ENCODE measurements around the gene HPDL. TPM values are rescaled to one million over a fixed set of nuclear protein-coding genes. Genes with fewer than 3 reads are reported as not detected.
"Not testable (repeated sequence)": the region's sequence is repeated elsewhere in the genome, so short reads cannot be mapped to it uniquely, and the experiment has no call there.

Gene HPDL
- total RNA-seq, result 31.0 and 34.8 TPM in 2 replicates

DNA sequence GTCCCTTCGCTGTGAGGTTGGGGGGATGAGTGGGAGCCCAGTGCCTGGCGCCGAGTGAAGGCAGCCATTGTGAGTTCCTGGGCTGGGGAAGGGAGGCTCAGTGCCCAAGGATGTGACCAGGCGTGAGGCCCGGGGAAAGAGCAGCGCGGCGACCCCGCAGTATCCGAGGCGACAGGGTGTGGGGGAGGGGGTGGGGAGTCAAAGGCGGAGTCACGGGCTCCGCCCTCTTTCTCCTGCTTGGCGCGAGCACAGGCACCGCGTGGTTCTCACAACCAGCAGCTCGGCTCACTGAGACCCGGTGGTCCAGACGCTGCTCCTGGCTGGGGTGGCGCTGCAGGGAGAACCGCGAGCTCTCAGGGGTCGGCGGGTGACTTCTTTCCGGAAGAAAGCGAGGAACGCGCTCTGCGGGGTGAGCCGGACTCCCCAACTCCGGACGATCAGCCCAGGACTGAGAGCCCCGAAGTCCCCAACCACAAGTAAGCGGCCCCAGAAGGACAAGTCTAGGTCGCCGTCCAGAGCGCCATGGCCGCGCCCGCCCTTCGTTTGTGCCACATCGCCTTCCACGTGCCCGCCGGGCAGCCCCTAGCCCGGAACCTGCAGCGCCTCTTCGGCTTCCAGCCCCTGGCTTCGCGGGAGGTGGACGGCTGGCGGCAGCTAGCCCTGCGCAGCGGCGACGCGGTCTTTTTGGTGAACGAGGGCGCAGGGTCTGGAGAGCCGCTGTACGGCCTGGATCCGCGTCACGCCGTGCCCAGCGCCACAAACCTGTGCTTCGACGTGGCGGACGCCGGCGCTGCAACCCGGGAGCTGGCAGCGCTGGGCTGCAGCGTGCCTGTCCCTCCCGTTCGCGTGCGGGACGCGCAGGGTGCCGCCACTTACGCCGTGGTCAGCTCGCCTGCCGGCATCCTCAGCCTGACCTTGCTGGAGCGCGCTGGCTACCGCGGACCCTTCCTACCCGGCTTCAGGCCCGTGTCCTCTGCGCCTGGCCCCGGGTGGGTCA lies at the start of gene HPDL:
HPDL (plus strand) TSS at position 269 of the 997 bp plus-strand sequence; CDS start at position 523, 254 bp downstream.
- H3K36me3 Mint-ChIP-seq (ENCODE audit: low read depth), result peaks cover 10% of the 10 kb centered on the region
- H3K27me3 Mint-ChIP-seq (ENCODE audit: insufficient read depth), result peaks cover 5% of the 10 kb centered on the region

DNA sequence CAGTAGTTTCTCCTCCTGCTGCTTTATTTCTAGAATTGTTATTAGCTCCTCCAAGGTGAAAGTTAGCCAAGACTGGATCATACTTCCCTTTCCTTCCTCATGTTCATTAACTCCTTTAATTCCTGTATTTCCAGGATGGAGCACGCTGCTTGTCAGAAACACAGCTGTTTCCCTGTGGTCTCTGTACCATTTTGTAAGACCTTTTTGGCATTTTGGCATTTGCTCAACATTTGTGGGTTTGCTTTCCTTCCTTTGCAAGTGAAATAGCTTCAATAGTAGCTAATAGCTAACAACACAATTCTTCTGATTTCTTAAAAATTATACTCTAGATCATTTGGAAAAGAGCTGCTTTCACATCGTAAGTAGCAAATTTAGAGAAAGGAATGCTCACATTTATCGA lies 44.3 kb upstream of the HPDL start:
- intact Hi-C loops (cut with micrococcal nuclease), result no loop called here
- no peak for DNase-seq (ENCODE audit: low spot score)
- no peaks in the 10 kb centered on the region for H3K36me3 Mint-ChIP-seq (ENCODE audit: low read depth)
- H3K27ac Mint-ChIP-seq, result no peak overlapping the region
- H3K4me1 Mint-ChIP-seq (ENCODE audit: low read depth), result no peaks in the 10 kb centered on the region
- H3K4me3 Mint-ChIP-seq, result no peak overlapping the region
- H3K27me3 Mint-ChIP-seq (ENCODE audit: insufficient read depth), result peaks cover 20% of the 10 kb centered on the region
- no peaks in the 10 kb centered on the region for H3K9me3 Mint-ChIP-seq

More for the DNA sequence above, at the start of gene HPDL:
- intact Hi-C loops (cut with micrococcal nuclease), result loop anchor here (1.0 kb wide), 2 partner anchors 13 to 24 kb away; partner anchors contain the start of genes MUTYH and TOE1
- H3K4me3 Mint-ChIP-seq, result peak within 1 kb of the TSS; percentile 81
- H3K9me3 Mint-ChIP-seq, result no peaks in the 10 kb centered on the region
- peak within 1 kb of the TSS; percentile 63 for H3K27ac Mint-ChIP-seq
- peak; percentile 35 for DNase-seq (ENCODE audit: low spot score)
- H3K4me1 Mint-ChIP-seq (ENCODE audit: low read depth), result peaks cover 15% of the 10 kb centered on the region

DNA sequence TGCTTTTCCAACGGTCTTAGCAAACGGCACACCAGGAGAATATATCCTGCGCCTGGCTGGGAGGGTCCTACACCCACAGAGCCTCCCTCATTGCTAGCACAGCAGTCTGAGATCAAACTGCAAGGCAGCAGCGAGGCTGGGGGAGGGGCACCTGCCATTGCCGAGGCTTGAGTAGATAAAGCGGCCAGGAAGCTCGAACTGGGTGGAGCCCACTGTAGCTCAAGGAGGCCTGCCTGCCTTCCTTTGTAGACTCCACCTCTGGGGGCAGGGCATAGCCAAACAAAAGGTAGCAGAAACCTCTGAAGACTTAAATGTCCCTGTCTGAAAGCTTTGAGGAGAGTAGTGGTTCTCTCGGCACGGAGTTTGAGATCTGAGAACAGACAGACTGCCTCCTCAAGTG lies 41.8 kb upstream of the HPDL start:
- H3K36me3 Mint-ChIP-seq (ENCODE audit: low read depth); intact Hi-C loops (cut with micrococcal nuclease); H3K4me3 Mint-ChIP-seq; H3K27ac Mint-ChIP-seq; DNase-seq (ENCODE audit: low spot score); H3K4me1 Mint-ChIP-seq (ENCODE audit: low read depth); H3K9me3 Mint-ChIP-seq: not testable (repeated sequence)
- H3K27me3 Mint-ChIP-seq (ENCODE audit: insufficient read depth), result peaks cover 13% of the 10 kb centered on the region

DNA sequence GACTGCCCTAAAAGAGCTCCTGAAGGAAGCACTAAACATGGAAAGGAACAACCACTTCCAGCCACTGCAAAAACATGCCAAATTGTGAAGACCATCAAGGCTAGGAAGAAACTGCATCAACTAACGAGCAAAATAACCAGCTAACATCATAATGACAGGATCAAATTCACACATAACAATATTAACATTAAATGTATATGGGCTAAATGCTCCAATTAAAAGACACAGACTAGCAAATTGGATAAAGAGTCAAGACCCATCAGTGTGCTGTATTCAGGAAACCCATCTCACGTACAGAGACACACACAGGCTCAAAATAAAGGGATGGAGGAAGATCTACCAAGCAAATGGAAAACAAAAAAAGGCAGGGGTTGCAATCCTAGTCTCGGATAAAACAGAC lies 40.2 kb upstream of the HPDL start:
- DNase-seq (ENCODE audit: low spot score); H3K27me3 Mint-ChIP-seq (ENCODE audit: insufficient read depth); H3K9me3 Mint-ChIP-seq; H3K4me1 Mint-ChIP-seq (ENCODE audit: low read depth); H3K4me3 Mint-ChIP-seq; H3K36me3 Mint-ChIP-seq (ENCODE audit: low read depth); intact Hi-C loops (cut with micrococcal nuclease); H3K27ac Mint-ChIP-seq: not testable (repeated sequence)

DNA sequence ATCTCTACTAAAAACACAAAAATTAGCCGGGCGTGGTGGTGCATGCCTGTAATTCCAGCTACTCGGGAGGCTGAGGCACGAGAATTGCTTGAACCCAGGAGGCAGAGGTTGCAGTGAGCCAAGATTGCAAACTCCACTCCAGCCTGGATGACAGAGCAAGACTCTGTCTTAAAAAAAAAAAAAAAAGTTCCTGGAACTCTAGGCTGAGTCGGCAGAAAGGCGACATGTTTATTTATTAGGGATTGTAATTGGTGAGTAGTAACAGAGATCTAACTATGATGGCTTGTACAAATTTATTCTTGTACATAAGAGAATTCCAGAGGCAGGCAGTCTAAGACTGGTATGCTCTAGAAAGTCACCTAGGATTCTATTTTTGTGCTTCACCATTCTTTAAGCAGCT lies 35.7 kb upstream of the HPDL start:
- not testable (repeated sequence) for H3K36me3 Mint-ChIP-seq (ENCODE audit: low read depth); H3K9me3 Mint-ChIP-seq

DNA sequence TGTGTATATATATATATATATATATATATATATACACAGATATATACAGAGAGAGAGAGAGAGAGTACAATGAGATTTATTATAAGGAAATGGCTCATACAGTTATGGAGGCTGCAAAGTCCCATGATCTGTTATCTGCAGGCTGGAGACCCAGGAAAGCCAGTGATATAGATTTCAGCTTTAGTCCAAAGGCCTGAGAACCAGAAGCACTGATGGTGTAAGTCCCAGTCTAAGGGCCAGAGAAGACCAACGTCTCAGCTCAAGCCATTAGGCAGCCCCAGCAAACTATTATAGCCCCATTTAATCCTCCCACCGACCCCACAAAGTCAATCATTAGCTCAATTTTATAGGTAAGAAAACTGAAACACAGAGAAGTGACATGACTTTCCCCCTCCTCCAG lies 35.0 kb upstream of the HPDL start:
- Mint-ChIP-seq H3K4me3 (no peak overlapping the region), H3K27me3 (ENCODE audit: insufficient read depth) (peaks cover 6% of the 10 kb centered on the region), H3K4me1 (ENCODE audit: low read depth) (no peaks in the 10 kb centered on the region), H3K9me3 (no peaks in the 10 kb centered on the region), H3K36me3 (ENCODE audit: low read depth) (no peaks in the 10 kb centered on the region), H3K27ac (no peak overlapping the region)
- intact Hi-C loops (cut with micrococcal nuclease), result no loop called here
- DNase-seq (ENCODE audit: low spot score), result no peak

More for the DNA sequence above, 35.7 kb upstream of the HPDL start:
- H3K4me1 Mint-ChIP-seq (ENCODE audit: low read depth); H3K27me3 Mint-ChIP-seq (ENCODE audit: insufficient read depth); H3K4me3 Mint-ChIP-seq; intact Hi-C loops (cut with micrococcal nuclease); DNase-seq (ENCODE audit: low spot score); H3K27ac Mint-ChIP-seq: not testable (repeated sequence)

DNA sequence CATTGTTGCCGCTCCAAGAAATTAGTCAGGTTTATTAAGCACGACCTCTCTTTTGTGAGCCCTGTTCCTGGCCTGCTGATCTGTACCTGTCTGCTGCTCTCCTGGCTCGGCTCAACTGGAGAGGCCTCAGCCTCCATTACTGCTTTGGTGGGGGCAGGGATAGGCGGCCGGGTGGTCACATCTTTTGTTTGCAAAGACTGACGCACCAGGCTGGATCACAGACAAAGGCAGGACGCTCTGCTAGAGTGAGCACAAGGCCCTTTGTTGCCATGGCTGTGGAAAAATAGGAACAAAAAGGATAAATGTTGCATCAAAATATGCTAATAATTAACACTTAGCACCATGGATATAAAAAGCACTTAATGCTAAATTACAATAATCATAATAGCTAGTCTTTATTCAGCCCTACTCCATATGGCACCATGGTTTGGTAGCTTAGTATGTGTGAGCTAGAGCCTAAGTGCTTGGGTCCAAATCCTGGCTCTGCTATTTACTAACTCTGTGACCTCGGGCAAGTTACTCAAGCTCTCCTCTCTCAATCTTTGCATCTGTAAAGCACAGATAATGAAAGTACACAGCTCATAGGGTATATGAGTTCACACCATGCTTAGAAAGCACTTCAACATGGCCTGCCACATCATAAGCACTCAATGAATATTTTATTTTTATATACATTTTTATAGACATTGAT lies 28.9 kb upstream of the HPDL start:
- H3K27ac Mint-ChIP-seq, result no peak overlapping the region
- no peaks in the 10 kb centered on the region for H3K27me3 Mint-ChIP-seq (ENCODE audit: insufficient read depth)
- intact Hi-C loops (cut with micrococcal nuclease), result no loop called here
- H3K9me3 Mint-ChIP-seq, result no peaks in the 10 kb centered on the region
- no peaks in the 10 kb centered on the region for H3K36me3 Mint-ChIP-seq (ENCODE audit: low read depth)
- no peak for DNase-seq (ENCODE audit: low spot score)
- peaks cover 18% of the 10 kb centered on the region for H3K4me1 Mint-ChIP-seq (ENCODE audit: low read depth)
- no peak overlapping the region for H3K4me3 Mint-ChIP-seq

DNA sequence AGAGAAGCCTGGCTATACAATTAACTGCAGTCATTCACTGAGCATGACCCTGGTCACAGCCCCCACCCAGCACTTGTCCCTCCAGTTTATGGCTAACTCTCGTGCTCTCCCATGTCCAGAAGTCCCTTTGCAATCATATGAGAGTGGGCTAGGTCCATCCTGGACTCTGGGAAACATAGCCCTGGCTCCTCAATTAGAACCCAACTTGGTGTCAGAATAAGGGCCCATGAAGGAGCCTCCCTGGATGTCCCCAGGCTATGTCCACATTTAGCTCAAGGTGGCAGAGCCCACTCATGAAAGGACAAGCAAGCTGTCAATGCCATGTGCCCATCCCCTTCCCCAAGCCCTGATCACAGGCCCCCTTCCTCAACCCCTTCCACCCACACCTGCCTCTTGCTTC lies 27.4 kb upstream of the HPDL start:
- Mint-ChIP-seq H3K36me3 (ENCODE audit: low read depth) (peaks cover 1% of the 10 kb centered on the region), H3K27ac (no peak overlapping the region), H3K27me3 (ENCODE audit: insufficient read depth) (no peaks in the 10 kb centered on the region), H3K9me3 (no peaks in the 10 kb centered on the region), H3K4me1 (ENCODE audit: low read depth) (peaks cover 21% of the 10 kb centered on the region), H3K4me3 (no peak overlapping the region)
- intact Hi-C loops (cut with micrococcal nuclease), result no loop called here
- DNase-seq (ENCODE audit: low spot score), result no peak

DNA sequence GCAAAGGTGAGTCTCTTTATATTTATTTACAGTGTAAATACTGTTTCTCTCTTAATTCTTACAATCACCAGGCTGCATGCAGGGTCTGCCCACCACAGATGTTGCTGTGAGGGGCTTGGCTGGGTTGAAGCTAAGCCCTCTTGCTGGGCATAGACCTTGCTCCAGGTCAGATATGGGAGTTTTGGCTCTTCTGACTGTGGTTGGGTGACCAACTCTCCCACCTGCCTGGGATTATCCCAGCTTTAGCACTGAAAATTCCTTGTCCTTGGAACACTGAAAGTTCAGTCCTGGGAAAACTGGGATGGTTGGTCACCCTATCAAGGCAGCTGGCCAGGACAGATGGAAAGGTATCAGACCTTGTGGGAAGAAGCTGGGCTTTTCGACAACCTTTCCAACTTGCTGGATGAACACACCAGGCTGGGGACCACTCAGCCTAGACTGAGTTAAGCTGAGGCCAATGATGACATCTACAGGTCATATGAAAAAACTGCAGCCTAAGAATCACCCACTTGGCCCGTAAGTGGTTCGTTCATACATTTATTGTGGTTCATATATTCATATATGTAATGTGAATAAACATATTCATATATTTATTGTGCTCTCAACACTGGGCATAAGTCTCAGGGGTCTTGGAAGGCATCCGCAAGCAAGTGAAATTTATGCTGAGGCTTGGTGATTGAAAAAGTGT lies 26.6 kb upstream of the HPDL start:
- intact Hi-C loops (cut with micrococcal nuclease), result loop anchor here (1.0 to 10.0 kb wide), 8 partner anchors 94 to 945 kb away; partner anchors contain the start of genes ERI3 and ZSWIM5
- H3K27ac Mint-ChIP-seq, result no peak overlapping the region
- peaks cover 30% of the 10 kb centered on the region for H3K4me1 Mint-ChIP-seq (ENCODE audit: low read depth)
- H3K4me3 Mint-ChIP-seq, result no peak overlapping the region
- DNase-seq (ENCODE audit: low spot score), result no peak
- H3K27me3 Mint-ChIP-seq (ENCODE audit: insufficient read depth), result no peaks in the 10 kb centered on the region
- no peaks in the 10 kb centered on the region for H3K9me3 Mint-ChIP-seq
- H3K36me3 Mint-ChIP-seq (ENCODE audit: low read depth), result peaks cover 1% of the 10 kb centered on the region

DNA sequence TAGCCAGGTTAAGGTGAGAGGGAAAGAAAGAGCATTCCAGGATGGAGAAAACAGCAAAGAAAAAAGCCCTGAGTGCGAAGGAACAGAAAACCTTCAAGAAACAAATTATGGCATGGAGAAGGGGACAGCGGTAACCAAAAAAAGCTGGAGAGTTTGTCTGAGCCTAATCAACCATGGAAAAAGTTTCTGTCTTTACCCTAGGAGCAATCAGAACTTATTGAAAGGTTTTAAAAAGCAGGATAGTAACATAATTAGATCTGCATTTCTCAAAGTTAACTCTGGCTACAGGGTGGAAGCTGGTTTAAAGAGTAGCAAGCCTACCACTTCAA lies 26.1 kb upstream of the HPDL start:
- peaks cover 1% of the 10 kb centered on the region for H3K36me3 Mint-ChIP-seq (ENCODE audit: low read depth)
- intact Hi-C loops (cut with micrococcal nuclease), result loop anchor here (1.0 to 10.0 kb wide), 8 partner anchors 94 to 946 kb away; partner anchors contain the start of genes ERI3 and ZSWIM5
- DNase-seq (ENCODE audit: low spot score), result no peak
- no peak overlapping the region for H3K27ac Mint-ChIP-seq
- no peak overlapping the region for H3K4me3 Mint-ChIP-seq
- H3K9me3 Mint-ChIP-seq, result no peaks in the 10 kb centered on the region
- no peaks in the 10 kb centered on the region for H3K27me3 Mint-ChIP-seq (ENCODE audit: insufficient read depth)
- peaks cover 35% of the 10 kb centered on the region for H3K4me1 Mint-ChIP-seq (ENCODE audit: low read depth)

DNA sequence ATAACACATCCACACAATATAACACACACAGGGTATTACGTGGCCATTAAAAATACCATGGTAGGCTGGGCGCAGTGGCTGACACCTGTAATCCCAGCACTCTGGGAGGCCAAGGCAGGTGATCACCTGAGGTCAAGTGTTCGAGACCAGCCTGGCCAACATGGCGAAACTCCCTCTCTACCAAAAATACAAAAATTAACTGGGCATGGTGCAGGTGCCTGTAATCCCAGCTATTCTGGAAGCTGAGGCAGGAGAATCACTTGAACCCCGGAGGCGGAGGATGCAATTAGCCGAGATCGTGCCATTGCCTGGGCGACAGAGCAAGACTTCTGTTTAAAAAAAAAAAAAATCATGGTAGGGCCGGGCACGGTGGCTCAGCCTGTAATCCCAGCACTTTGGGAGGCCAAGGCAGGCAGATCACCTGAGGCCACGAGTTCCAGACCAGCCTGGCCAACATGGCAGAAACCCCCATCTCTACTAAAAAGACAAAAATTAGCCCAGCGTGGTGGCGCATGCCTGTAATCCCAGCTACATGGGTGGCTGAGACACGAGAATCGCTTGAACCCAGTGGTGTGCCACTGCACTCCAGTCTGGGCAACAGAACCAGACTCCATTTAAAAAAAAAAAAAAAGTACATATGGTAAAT lies 24.1 kb upstream of the HPDL start:
- peaks cover 50% of the 10 kb centered on the region for H3K4me1 Mint-ChIP-seq (ENCODE audit: low read depth)
- H3K36me3 Mint-ChIP-seq (ENCODE audit: low read depth), result peaks cover 1% of the 10 kb centered on the region
- no peaks in the 10 kb centered on the region for H3K9me3 Mint-ChIP-seq
- H3K4me3 Mint-ChIP-seq, result peak overlapping the region; percentile 49
- no peak overlapping the region for H3K27ac Mint-ChIP-seq
- no peaks in the 10 kb centered on the region for H3K27me3 Mint-ChIP-seq (ENCODE audit: insufficient read depth)
- intact Hi-C loops (cut with micrococcal nuclease), result loop anchor here (1.0 to 10.0 kb wide), 14 partner anchors 24 to 948 kb away; partner anchors contain the start of genes ARMH1, EIF2B3, ERI3 and GPBP1L1
- no peak for DNase-seq (ENCODE audit: low spot score)

Measured in activated T-helper 1 cell treated with anti-CD3 and anti-CD28 coated beads, Interleukin-12 subunit alpha, Interleukin-12 subunit beta, Interleukin-2, Interleukin-4 antibody, amounts not matched to agents 30 ng/mL and 10 ng/mL and 1 ng/mL, durations not matched to agents 14 hours and 24 hours and 36 hours (primary cell).